Activated CD4-positive, CD25-positive, alpha-beta regulatory T cell treated with anti-CD3 and anti-CD28 coated beads, Interleukin-2, amount 50 U/mL, for 72 hours (primary cell): ENCODE data around the gene ZNF280D.

Experiments used
- DNase-seq: peaks from one replicate; pipeline ENCODE4 v3.0.0; 2021

ZNF280D gene

DNA sequence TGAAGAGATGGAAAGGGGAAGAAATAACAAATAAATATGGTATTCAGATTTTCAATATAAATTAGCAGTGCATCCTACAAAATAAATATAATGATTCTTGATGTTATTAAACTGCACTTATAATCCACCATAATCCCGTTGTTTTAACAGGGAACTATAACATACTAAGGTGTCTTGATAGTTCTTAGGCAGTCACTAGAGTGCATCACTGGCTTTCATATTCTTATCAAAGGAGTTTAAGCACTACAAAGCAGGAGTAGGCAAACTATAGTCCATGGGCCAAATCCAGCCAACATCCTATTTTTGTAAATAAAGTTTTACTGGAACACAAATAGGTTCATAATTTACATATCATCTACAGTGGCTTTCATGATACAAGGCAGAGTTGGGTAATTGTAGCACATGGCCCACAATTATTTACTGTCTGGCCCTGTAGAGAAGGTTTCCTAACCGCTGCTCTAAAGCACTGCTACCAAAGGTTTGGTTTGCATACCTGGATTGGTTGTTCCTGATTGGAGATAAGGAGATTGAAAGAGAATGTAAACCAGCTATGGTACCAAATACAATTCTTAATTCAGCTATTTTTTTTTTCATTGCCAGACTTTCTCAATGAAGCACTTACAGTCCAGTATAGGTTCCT is 104.3 kb downstream of the ZNF280D start:
- no peak for DNase-seq

DNA sequence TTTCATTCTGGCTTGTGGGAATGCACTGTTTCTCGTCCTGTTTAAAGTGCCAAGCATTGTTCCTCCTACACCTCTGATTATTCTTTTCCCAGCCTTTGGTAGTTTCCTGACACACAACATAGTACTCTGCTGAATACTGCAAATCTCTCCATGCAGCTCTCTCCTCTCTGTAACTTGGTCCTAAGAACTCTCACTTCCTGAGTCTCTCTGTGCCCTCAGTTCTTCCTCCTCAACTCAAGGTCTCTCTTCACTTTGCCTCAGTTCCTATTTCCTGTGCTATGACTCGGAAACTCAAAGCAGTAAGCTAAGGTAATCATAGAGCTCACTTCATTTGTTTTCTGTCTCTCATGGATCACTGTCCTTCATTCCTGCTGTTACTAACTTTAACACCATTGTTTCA is 113.4 kb downstream of the ZNF280D start:
- no peak for DNase-seq

GRCh38 chr15:56617628-56618027 is 115.7 kb downstream of the ZNF280D start:
- no peak for DNase-seq

DNA sequence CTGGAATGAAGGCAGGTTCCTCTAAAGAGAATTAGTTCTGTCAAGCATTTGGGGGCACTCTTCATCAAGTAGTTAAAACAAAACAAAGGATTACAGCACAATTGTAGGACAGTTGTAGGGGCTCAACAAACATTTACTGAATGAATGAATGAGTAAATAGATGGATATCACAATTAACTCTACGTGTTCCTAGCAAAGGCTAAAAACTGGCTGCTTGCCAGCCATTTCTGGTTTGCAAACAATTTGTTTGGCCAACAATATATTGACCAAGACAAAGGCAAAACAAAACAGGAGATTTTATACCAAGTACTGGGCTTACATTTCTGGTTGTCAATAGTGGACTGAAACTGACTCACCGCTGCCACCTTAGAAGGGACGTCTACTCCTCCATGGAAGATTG is 116.8 kb downstream of the ZNF280D start:
- no peak for DNase-seq

DNA sequence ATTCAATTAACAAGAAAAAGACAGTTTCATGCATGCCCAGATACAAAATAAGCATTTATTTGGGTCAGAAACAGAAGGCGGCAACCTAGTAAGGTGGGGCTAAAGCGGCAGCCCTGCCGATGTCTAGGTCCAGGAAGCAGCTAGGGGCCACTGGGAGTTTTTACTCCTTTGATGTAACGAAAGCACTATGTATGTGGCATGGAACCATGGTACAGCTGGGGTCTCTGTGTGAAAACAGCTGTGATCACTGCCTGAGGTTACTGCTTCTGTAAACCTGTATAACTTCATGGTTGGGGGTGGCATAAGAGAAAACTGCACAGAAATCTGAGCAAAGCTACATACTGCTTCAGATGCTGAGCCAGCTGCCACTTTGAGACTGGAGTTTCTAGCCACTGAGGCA is 119.5 kb downstream of the ZNF280D start:
- DNase-seq, result no peak

GRCh38 chr15:56608993-56609392 is 124.3 kb downstream of the ZNF280D start:
- no peak for DNase-seq

GRCh38 chr15:56608140-56608778 is 125.0 kb downstream of the ZNF280D start:
- no peak for DNase-seq

DNA sequence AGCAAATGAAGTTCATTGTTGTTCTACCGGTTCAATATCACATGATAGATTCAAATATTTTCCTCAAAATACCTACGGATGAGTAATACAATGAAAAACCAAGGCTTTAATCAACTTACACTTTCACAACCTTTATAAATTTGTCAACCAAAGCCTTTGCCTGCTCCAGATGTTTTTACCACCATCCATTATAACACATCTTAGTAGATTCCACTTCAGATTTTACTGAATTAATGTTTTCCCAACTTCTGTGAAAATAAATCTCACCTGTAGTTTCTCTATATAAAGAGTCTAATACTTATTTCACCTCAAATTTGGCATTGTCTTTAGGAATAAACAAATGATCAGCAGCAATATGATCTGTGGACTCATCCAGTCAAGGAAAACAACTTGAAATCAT is 131.1 kb downstream of the ZNF280D start:
- no peak for DNase-seq

- DNase-seq, result no peak
Observed at GRCh38 chr15:56600380-56600779, 132.9 kb downstream of the ZNF280D start.

DNA sequence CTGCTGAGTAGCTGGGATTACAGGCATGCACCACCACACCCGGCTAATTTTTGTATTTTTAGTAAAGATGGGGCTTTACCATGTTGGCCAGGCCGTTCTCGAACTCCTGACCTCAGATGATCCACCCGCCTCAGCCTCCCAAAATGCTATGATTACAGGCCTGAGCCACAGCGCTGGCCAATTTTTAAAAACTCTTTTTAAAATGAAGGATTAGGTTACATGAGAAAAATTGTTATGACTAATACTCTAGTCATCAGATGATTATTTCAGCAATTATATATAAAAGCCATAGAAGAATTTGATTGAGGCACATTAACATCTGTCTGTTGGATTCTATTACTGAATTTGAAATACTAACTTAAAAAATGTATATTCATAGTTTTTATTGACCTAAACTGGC is 134.3 kb downstream of the ZNF280D start:
- no peak for DNase-seq

DNA sequence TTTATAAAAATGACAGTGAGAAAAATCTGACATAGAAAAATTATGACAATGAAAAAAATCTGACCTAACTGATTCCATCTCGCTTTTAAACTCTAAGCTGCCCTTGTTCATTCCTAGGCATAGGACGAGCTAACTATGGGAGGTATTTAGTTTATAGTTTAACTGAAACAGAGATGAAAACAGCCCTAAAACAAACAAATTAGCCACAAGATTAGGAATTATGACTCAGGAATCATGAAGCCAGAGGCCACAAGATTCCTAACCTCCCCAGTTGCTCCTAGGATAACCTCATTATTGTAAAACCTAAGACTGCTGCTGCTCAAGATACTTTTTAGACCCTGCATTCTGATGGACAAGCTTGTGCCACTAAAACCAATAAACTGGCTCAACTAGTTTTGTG is 145.6 kb downstream of the ZNF280D start:
- DNase-seq, result no peak

- no peak for DNase-seq
Observed at GRCh38 chr15:56586206-56586605, 147.1 kb downstream of the ZNF280D start.

DNA sequence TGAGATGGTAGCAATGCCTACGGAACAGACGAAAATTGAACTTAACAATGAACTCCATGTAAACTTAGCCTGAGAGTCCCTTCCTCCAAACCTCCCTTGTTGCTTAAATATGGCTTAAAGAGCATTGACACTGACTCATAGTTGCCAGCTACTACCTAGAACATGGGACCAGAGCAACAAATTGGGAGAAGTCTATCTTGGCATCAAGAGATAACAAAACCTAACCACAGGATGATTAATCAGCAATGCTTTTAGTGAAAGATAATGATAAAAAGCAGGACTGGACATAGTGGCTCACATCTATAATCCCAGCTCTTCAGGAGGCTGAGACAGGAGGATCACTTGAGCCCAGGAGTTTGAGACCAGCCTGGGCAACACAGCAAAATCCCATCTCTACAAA is 150.5 kb downstream of the ZNF280D start:
- no peak for DNase-seq
